HepG2 (cell line): ENCODE results near the gene HLCS. TPM values are rescaled to one million over a fixed set of nuclear protein-coding genes. Genes with fewer than 3 reads are reported as not detected.
A peak's percentile ranks its signal among the peaks of the same experiment; 100 is the strongest.

ENCODE experiments used
- CEBPB ChIP-seq: IDR thresholded peaks from 2 replicates; pipeline ENCODE4 v1.6.1; 2011; ENCODE audit warnings: low read depth, low read length, improper control_type of control experiment, borderline replicate concordance
- IRF2 ChIP-seq: IDR thresholded peaks from 2 replicates; pipeline ENCODE4 v1.6.1; 2018; ENCODE audit warnings: missing genetic modification reagents, missing compliant biosample characterization
- MZF1 ChIP-seq: sonication (generic); formaldehyde crosslinking; IDR thresholded peaks from 2 replicates; pipeline ENCODE4 v1.8.1; 2023; ENCODE audit warnings: mild to moderate bottlenecking, missing genetic modification reagents, borderline replicate concordance
- NR2F2 ChIP-seq: IDR thresholded peaks from 2 replicates; pipeline ENCODE4 v1.6.1; 2012; ENCODE audit warnings: low read depth, inconsistent platforms, borderline replicate concordance
- SNAPC2 ChIP-seq: sonication (generic); formaldehyde crosslinking; IDR thresholded peaks from 2 replicates; pipeline ENCODE4 v1.8.1; 2022; ENCODE audit warnings: mild to moderate bottlenecking, missing genetic modification reagents
- TSC22D2 ChIP-seq: sonication (generic); formaldehyde crosslinking; IDR thresholded peaks from 2 replicates; pipeline ENCODE4 v1.5.1; 2020; ENCODE audit warnings: missing genetic modification reagents, mild to moderate bottlenecking, borderline replicate concordance
- ZBTB44 ChIP-seq: sonication (generic); formaldehyde crosslinking; IDR thresholded peaks from 2 replicates; pipeline ENCODE4 v1.4.0; 2020; ENCODE audit warnings: missing genetic modification reagents
- polyA plus RNA-seq, 8 experiments: library from polyadenylated mRNA; depleted of rRNA in 3 of 8; stranded (reverse) in 7 of 8; unstranded in 1 of 8; fragments of >200 nt; fragmentation: Illumina TruSeq in 4 of 8; extraction: Trizol in 4 of 8; gene quantifications; 2 replicates each; pipeline versions ENCODE4 v1.2.1 to v1.2.3, GENCODE V29; 2011 to 2016; ENCODE audit warnings: low read depth in 4 of 8, missing spikeins in 1 of 8, mixed read lengths in 1 of 8; ENCODE audit not compliant: insufficient read depth in 1 of 8
- total RNA-seq, 5 experiments: library from RNA; depleted of rRNA; stranded (reverse); fragments of >200 nt; fragmentation: Illumina TruSeq; extraction: Trizol; gene quantifications; 2 replicates each; pipeline ENCODE4 v1.2.3, GENCODE V29; 2016; ENCODE audit warnings: low read depth in 1 of 5
- TF ChIP-seq, protein P1 (sequence below): IDR thresholded peaks from 2 replicates; pipeline ENCODE4 v1.6.1; 2016; ENCODE audit warnings: low read depth
- TF ChIP-seq, protein P2 (sequence below): sonication (generic); formaldehyde crosslinking; IDR thresholded peaks from 2 replicates; pipeline ENCODE4 v1.4.0; 2020; ENCODE audit warnings: missing genetic modification reagents, borderline replicate concordance

Gene HLCS
- total and polyA plus RNA-seq, 2 of the 13 experiments (the other 11 are each of a cell fraction or from before 2014, with no cell fraction given) = 7.9 to 12.3 TPM

GRCh38 chr21:36863260-36863659, 103.2 kb downstream of the HLCS start (continued):
- TF ChIP-seq MZF1 (CRISPR knock-in tag) (no peak), TSC22D2 (CRISPR knock-in tag) (no peak), CEBPB (no peak), ZBTB44 (no peak), IRF2 (CRISPR knock-in tag) (0 out of 2 replicates have a peak, but pooled peaks have one; percentile 24), SNAPC2 (no peak), NR2F2 (peak; percentile 73)
- TF ChIP-seq, protein P1, sequence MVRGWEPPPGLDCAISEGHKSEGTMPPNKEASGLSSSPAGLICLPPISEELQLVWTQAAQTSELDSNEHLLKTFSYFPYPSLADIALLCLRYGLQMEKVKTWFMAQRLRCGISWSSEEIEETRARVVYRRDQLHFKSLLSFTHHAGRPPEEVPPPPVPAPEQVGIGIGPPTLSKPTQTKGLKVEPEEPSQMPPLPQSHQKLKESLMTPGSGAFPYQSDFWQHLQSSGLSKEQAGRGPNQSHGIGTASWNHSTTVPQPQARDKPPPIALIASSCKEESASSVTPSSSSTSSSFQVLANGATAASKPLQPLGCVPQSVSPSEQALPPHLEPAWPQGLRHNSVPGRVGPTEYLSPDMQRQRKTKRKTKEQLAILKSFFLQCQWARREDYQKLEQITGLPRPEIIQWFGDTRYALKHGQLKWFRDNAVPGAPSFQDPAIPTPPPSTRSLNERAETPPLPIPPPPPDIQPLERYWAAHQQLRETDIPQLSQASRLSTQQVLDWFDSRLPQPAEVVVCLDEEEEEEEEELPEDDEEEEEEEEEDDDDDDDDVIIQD (CRISPR knock-in tag) = peak; percentile 41; the same call in 1 of the 2 replicates
- TF ChIP-seq, protein P2, sequence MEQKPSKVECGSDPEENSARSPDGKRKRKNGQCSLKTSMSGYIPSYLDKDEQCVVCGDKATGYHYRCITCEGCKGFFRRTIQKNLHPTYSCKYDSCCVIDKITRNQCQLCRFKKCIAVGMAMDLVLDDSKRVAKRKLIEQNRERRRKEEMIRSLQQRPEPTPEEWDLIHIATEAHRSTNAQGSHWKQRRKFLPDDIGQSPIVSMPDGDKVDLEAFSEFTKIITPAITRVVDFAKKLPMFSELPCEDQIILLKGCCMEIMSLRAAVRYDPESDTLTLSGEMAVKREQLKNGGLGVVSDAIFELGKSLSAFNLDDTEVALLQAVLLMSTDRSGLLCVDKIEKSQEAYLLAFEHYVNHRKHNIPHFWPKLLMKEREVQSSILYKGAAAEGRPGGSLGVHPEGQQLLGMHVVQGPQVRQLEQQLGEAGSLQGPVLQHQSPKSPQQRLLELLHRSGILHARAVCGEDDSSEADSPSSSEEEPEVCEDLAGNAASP = 0 out of 2 replicates have a peak, but pooled peaks have one; percentile 31
